GM12864 (cell line): ENCODE measurements around the gene GABRQ.
"Not testable (repeated sequence)": the region's sequence is repeated elsewhere in the genome, so short reads cannot be mapped to it uniquely, and the experiment has no call there.

ENCODE experiments used
- DNase-seq: peaks from one replicate; pipeline ENCODE4 v3.0.0-alpha.2; 2011; ENCODE audit warnings: low read depth
- H3K4me3 ChIP-seq: 2 replicates; pipeline ENCODE4 v1.5.1; 2011; ENCODE audit warnings: mild to moderate bottlenecking, low read depth, low read length, control low read depth
- CTCF ChIP-seq: IDR thresholded peaks from 2 replicates; pipeline ENCODE4 v1.5.1; 2011; ENCODE audit warnings: low read depth, mild to moderate bottlenecking, moderate library complexity, low read length, control low read depth, inconsistent platforms; ENCODE audit errors: missing control alignments

Gene GABRQ

DNA sequence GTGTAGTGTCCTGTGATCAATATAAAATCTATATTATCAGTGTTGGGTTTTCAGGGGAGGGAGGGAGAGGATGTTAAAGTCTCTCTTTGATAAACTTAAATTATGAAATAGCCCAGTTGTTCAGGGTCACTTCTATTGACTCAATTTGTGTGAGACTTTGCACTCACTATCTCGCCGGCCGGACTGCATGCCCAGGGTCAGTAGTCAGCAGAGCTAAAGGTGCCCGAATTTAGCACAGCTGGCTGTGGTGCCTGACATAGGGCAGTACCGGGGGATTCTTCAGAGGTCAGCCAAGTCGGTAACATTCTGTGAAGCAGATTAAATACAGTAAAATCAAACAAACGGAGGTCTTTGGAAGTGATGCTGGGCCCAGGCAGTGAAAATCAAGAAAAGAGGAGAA is 19.2 kb downstream of the GABRQ start:
- no peak for TF ChIP-seq CTCF
- no peak for DNase-seq
- no peak overlapping the region for H3K4me3 ChIP-seq

- H3K4me3 ChIP-seq, result no peak overlapping the region
- no peak for TF ChIP-seq CTCF
- DNase-seq, result no peak
These were observed 20.6 kb downstream of the GABRQ start for GRCh38 chrX:152658302-152658701.

DNA sequence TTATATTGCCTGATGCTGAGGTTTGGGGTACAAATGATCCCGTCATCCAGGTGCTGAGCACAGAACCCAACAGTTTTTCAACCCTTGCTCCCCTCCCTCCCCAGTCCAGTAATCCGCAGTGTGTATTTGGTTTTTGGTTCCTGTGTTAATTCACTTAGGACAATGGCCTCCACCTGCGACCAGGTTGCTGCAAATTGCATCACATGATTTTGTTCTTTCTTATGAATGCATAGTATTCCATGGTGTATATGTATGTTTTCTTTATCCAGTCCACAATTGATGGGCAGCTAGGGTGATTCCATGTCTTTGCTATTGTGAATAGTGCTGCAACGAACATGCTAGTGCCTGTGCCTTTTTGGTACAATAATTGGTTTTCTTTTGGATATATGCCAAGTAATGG is 25.4 kb downstream of the GABRQ start:
- DNase-seq, result no peak
- no peak overlapping the region for H3K4me3 ChIP-seq
- TF ChIP-seq CTCF, result no peak

- H3K4me3 ChIP-seq, result no peak overlapping the region
- TF ChIP-seq CTCF, result no peak
These were observed 36.4 kb downstream of the GABRQ start for GRCh38 chrX:152674135-152674534.

GRCh38 chrX:152674652-152675051 is 37.0 kb downstream of the GABRQ start:
- DNase-seq, H3K4me3 ChIP-seq: not testable (repeated sequence)

More at GRCh38 chrX:152674135-152674534, 36.4 kb downstream of the GABRQ start:
- DNase-seq, result no peak

- not testable (repeated sequence) for H3K4me3 ChIP-seq, DNase-seq
These were observed 43.3 kb downstream of the GABRQ start for GRCh38 chrX:152681012-152681411.

DNA sequence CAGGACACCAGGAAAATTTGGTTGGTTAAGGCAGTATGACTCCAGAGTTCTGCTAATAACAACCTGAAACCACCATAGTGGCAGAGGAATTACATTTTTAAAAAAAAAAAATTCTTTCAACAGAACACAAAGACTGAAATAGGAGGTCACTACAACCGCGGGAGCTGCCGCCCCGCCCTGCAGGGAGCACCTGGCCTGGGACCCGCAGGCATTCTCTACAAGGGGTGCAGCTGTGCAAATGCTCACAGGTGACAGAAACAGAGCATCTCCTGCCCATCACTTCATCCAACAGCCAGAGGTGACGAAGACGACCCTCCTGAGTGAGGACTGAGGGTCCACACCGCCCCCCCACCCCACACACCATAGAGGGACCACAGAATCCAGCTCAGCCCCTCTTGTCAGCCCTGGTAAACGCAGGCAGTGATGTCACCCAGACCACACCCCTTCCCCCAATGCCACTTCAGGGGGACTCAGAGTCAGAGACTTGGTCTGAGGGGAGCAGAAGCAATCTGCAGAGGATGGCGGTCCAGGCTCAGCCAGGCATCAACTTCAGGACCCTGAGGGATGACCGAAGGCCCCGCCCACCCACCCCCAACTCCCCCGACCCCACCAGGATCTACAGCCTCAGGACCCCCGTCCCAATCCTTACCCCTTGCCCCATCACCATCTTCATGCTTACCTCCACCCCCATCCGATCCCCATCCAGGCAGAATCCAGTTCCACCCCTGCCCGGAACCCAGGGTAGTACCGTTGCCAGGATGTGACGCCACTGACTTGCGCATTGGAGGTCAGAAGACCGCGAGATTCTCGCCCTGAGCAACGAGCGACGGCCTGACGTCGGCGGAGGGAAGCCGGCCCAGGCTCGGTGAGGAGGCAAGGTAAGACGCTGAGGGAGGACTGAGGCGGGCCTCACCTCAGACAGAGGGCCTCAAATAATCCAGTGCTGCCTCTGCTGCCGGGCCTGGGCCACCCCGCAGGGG is 60.5 kb downstream of the GABRQ start, which contains the start of gene MAGEA3:
Gene MAGEA3 (plus strand): TSS at position 843 of the 980 bp plus-strand sequence. CDS start 2,039 bp downstream, outside the sequence.
- not testable (repeated sequence) for H3K4me3 ChIP-seq, DNase-seq

GRCh38 chrX:152700390-152700789 is 62.7 kb downstream of the GABRQ start:
- not testable (repeated sequence) for H3K4me3 ChIP-seq, DNase-seq

DNA sequence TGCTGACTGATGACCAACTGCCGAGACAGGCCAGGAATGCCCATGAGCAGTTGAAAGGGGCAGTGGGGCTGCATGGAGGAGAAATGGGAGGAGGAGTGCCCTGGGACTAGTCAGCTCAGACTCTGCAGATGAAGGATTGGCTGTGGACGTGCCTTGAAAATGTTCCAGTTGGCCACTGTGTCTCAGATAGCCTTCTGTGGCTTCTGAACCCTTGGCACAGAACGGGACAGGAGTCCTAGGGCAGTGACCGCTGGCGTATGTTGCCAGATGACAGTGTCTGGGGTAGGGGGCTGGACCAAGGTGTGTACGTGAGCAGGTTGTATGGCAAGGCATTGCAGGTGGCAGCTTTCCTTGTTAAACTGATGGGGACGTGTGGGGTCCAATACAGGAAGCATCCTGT is 68.8 kb downstream of the GABRQ start:
- DNase-seq, H3K4me3 ChIP-seq: not testable (repeated sequence)
